ENCODE data around the gene PLD6. TPM values are rescaled to one million over a fixed set of nuclear protein-coding genes. Genes with fewer than 3 reads are reported as not detected.

Gene PLD6
- total RNA-seq, 1 donor from 2014 or later = 3.7 TPM

DNA sequence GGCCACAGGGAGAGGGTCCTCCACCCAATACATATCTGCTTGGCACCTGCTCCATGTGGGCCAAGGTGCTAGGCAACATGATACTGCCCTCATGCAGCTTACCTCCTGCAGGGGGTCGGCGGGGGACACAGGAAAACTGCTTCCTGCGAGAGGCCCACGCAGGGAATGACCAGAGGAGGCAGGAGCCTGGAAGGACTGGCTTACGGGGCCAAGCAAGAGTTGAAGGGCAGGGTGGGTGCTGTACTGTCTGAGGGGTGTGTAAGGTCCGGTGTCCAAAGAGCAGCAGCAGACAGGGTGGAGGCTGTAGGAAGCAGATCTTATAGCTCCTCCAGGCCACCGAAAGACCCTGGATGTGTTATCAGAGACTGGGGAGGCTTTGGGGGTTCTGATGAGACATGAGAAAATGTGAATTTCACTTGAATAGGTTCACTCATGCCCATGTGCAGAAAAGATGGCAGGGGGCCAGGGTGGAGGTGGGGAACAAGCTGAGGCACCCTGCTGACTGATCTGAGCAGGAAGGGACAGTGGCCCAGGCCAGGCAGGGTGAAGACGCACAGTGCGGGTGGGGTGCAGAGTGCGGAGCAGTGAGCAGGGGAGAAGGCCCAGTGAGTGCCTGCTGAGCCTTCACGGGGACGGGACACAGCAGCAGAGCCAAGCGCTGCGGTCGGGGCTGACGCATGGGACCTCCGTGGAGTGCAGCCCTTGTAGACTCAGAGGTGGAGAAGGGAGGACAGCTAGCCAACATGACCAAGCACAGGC, 22.6 kb upstream of the PLD6 start:
- Histone ChIP-seq H3K36me3 (ENCODE audit: control insufficient read depth, insufficient read depth, low read length) (peaks cover 50% of the 10 kb centered on the region), H3K27me3 (ENCODE audit: control insufficient read depth, insufficient read depth, low read length) (no peaks in the 10 kb centered on the region), H3K4me3 (ENCODE audit: low read depth, low read length) (no peak overlapping the region)
- FAIRE-seq = peak; percentile 18
- TF ChIP-seq, protein P1, sequence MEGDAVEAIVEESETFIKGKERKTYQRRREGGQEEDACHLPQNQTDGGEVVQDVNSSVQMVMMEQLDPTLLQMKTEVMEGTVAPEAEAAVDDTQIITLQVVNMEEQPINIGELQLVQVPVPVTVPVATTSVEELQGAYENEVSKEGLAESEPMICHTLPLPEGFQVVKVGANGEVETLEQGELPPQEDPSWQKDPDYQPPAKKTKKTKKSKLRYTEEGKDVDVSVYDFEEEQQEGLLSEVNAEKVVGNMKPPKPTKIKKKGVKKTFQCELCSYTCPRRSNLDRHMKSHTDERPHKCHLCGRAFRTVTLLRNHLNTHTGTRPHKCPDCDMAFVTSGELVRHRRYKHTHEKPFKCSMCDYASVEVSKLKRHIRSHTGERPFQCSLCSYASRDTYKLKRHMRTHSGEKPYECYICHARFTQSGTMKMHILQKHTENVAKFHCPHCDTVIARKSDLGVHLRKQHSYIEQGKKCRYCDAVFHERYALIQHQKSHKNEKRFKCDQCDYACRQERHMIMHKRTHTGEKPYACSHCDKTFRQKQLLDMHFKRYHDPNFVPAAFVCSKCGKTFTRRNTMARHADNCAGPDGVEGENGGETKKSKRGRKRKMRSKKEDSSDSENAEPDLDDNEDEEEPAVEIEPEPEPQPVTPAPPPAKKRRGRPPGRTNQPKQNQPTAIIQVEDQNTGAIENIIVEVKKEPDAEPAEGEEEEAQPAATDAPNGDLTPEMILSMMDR (IDR thresholded peaks at IDR 0.05; ENCODE audit: insufficient read depth, low read length, severe bottlenecking) = no peak
- DNase-seq (ENCODE audit: low read depth) = no peak

DNA sequence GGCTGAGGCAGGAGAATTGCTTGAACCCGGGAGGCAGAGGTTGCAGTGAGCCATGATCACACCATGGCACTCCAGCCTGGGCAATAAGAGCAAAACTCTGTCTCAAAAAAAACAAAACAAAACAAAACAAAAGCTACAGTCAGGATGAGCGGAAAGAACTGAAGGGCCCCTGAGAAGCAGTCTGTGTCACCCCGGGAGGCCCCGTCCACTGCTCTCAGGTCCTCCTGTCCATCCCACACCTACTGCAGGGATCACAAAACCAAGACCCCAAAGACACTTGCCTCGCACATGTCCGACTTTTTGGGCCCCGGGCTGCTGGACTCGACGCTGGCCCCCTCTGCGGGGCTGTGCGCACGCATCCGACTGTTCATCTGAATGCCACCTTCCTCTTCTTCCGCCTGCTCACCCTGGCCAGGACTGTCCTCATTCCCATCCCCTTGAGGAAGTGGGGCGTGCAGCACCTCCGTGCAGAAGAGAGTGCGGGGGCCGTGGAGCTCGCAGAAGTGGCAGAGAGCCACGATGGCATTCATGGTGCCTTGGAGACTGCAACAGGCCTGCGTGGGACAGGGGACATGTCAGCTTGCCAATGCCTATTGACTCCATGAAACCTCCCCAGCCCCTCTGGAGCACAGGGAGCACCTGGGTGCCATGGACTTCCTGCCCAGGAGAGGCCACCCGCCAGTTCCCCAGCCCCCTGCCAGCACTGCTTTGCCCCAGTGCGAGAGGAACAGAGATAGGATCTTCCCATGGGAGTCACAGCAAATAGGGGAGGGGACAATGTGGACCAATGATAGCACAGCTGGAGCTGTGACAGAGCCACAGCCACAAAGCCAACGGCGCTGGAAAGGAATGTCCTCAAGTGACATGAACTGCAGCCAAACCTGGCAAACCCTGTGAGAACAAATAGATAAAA, 21.7 kb upstream of the PLD6 start:
- no peak overlapping the region for H3K4me3 ChIP-seq (ENCODE audit: low read depth, low read length)
- no peak for FAIRE-seq
- H3K36me3 ChIP-seq (ENCODE audit: control insufficient read depth, insufficient read depth, low read length) = peaks cover 54% of the 10 kb centered on the region
- no peak for DNase-seq (ENCODE audit: low read depth)
- TF ChIP-seq, protein P1 (IDR thresholded peaks at IDR 0.05; ENCODE audit: insufficient read depth, low read length, severe bottlenecking) = no peak
- H3K27me3 ChIP-seq (ENCODE audit: control insufficient read depth, insufficient read depth, low read length) = no peaks in the 10 kb centered on the region

DNA sequence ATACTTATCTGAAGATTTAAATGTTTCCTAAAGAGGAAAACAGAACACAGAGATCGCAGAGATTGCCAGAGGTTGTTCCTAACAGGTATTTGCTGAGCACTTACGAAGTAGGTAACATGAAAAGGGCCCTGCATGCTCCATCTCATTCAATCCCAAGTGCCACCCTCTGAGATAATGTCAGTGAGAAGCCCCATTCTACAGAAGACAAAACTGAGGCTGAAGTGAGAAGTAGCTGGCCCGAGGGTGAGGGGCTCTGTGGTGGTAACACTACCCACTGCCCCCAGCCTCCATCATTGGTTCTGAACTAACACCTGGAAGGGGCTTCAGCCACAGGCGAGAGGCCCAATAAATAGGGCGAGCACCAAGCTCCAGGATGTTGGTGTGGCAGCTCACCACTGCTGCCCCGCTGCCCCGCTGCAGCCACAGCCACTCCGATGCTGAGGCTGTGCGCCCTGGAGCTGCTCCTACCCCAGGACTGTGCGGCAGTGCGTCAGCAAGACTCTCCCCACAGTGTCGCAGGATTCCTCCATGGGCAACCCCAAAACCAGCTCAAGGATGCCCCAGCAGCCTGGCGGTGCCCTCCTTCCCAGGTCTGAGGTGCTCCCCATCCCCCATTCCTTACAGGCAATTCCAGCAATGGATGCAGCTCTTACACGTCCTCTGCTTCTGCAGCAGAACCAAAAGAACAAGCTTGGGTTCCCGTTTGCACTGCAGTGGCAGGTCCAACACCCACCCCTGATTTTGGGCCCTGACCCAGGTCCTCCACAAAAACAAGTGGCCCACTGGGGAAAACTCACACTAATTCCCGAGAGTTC, 20.5 kb upstream of the PLD6 start:
- Histone ChIP-seq H3K36me3 (ENCODE audit: control insufficient read depth, insufficient read depth, low read length) (peaks cover 52% of the 10 kb centered on the region), H3K4me3 (ENCODE audit: low read depth, low read length) (no peak overlapping the region), H3K27me3 (ENCODE audit: control insufficient read depth, insufficient read depth, low read length) (no peaks in the 10 kb centered on the region)
- DNase-seq (ENCODE audit: low read depth) (no peak), FAIRE-seq (no peak)
- TF ChIP-seq, protein P1 (IDR thresholded peaks at IDR 0.05; ENCODE audit: insufficient read depth, low read length, severe bottlenecking) = no peak

DNA sequence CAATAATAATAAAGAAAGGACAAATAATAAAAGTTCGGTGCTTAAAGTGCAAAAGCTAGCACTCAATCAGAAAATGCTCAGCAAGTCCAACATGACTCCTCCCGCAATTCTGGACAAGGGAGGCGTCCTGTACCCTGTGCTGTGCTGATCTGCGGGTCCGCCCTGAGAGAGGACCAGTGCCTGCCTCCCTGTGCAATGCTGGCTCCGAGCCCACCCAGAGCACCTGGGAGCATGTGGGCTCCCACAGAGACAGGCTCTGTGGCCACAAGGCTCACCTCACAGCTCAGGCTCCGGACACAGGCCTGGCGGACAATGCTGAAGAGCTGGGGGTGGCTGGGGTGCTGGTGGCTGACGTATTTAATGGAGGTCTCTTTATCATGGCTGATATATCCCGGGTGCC, 19.8 kb upstream of the PLD6 start:
- Histone ChIP-seq H3K36me3 (ENCODE audit: control insufficient read depth, insufficient read depth, low read length) (peaks cover 54% of the 10 kb centered on the region), H3K27me3 (ENCODE audit: control insufficient read depth, insufficient read depth, low read length) (no peaks in the 10 kb centered on the region), H3K4me3 (ENCODE audit: low read depth, low read length) (no peak overlapping the region)
- FAIRE-seq (no peak), DNase-seq (ENCODE audit: low read depth) (no peak)
- TF ChIP-seq, protein P1 (IDR thresholded peaks at IDR 0.05; ENCODE audit: insufficient read depth, low read length, severe bottlenecking) = no peak

DNA sequence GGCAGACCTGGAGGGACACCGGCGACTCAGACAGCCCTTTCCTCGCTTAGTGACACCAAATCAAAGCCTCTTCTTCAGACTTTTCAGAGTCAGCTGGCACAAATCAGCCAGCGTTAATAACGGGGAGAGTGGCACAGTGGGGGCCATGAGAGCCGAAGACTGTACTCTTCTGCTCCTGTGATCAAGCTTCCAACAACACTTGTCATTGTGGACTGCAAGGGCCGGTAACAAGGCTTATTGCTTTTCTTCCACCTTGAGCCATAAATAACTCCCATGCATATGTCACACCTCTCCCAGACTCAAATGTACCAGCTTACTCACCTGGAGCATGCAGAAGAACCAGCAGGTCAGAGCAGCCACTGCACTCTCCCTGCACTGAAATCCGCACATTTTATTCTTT, 18.0 kb upstream of the PLD6 start:
- no peak for DNase-seq (ENCODE audit: low read depth)
- H3K4me3 ChIP-seq (ENCODE audit: low read depth, low read length) = no peak overlapping the region
- TF ChIP-seq, protein P1 (IDR thresholded peaks at IDR 0.05; ENCODE audit: insufficient read depth, low read length, severe bottlenecking) = no peak
- FAIRE-seq = no peak
- no peaks in the 10 kb centered on the region for H3K27me3 ChIP-seq (ENCODE audit: control insufficient read depth, insufficient read depth, low read length)
- peaks cover 58% of the 10 kb centered on the region for H3K36me3 ChIP-seq (ENCODE audit: control insufficient read depth, insufficient read depth, low read length)
